BLaER1 (cell line): Measurements from ENCODE around the gene BLVRB.
A peak's percentile ranks its signal among the peaks of the same experiment; 100 is the strongest.
"Not testable (repeated sequence)": the region's sequence is repeated elsewhere in the genome, so short reads cannot be mapped to it uniquely, and the experiment has no call there.

Source experiments
- H3K27ac ChIP-seq: shearing (Covaris generic); formaldehyde crosslinking; 2 replicates; pipeline ENCODE4 v1.8.1; 2022
- H3K27me3 ChIP-seq: shearing (Covaris generic); formaldehyde crosslinking; 2 replicates; pipeline ENCODE4 v1.8.1; 2022
- H3K36me3 ChIP-seq: shearing (Covaris generic); formaldehyde crosslinking; 2 replicates; pipeline ENCODE4 v1.8.1; 2022
- H3K4me1 ChIP-seq: shearing (Covaris generic); formaldehyde crosslinking; 2 replicates; pipeline ENCODE4 v1.8.1; 2022
- H3K4me2 ChIP-seq: shearing (Covaris generic); formaldehyde crosslinking; 2 replicates; pipeline ENCODE4 v1.8.1; 2022
- H3K4me3 ChIP-seq: shearing (Covaris generic); formaldehyde crosslinking; 2 replicates; pipeline ENCODE4 v1.8.1; 2022
- H3K9ac ChIP-seq: shearing (Covaris generic); formaldehyde crosslinking; 2 replicates; pipeline ENCODE4 v1.8.1; 2022
- H3K9me3 ChIP-seq: shearing (Covaris generic); formaldehyde crosslinking; 2 replicates; pipeline ENCODE4 v1.8.1; 2022
- H4K20me1 ChIP-seq: shearing (Covaris generic); formaldehyde crosslinking; 2 replicates; pipeline ENCODE4 v1.8.1; 2022
- Cebpa-rat ChIP-seq: shearing (Covaris generic); IDR thresholded peaks from 2 replicates; pipeline ENCODE4 v1.8.1; 2022

BLVRB gene

GRCh38 chr19:40489882-40490230, 24.3 kb upstream of the BLVRB start:
- Histone ChIP-seq H3K4me1 (no peaks in the 10 kb centered on the region), H3K9ac (no peak overlapping the region), H3K27me3 (no peaks in the 10 kb centered on the region), H3K27ac (no peak overlapping the region), H3K4me3 (no peak overlapping the region), H4K20me1 (no peaks in the 10 kb centered on the region), H3K36me3 (no peaks in the 10 kb centered on the region), H3K9me3 (no peaks in the 10 kb centered on the region), H3K4me2 (no peak overlapping the region)
- no peak for TF ChIP-seq Cebpa-rat

DNA sequence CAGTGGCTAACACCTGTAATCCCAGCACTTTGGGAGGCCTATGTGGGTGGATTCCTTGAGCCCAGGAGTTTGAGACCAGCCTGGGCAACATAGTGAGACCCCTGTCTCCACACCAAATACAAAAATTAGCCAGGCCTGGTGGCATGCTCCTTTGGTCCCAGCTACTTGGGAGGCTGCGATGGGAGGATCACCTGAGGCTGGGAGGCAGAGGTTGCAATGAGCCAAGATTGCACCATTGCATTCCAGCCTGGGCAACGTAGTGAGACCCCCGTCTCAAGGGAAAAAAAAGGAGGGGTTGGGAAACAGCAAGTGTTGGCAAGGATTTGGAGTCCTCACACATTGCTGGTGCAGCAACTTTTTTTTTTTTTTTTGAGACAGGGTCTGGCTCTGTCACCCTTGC, 20.5 kb upstream of the BLVRB start:
- no peak overlapping the region for H3K27ac ChIP-seq
- H4K20me1 ChIP-seq, result no peaks in the 10 kb centered on the region
- H3K9me3 ChIP-seq, result no peaks in the 10 kb centered on the region
- H3K27me3 ChIP-seq, result no peaks in the 10 kb centered on the region
- no peak overlapping the region for H3K4me3 ChIP-seq
- no peaks in the 10 kb centered on the region for H3K36me3 ChIP-seq
- H3K4me2 ChIP-seq, result no peak overlapping the region
- no peak overlapping the region for H3K9ac ChIP-seq
- TF ChIP-seq Cebpa-rat, result no peak
- H3K4me1 ChIP-seq, result no peaks in the 10 kb centered on the region

GRCh38 chr19:40475878-40476644, 10.5 kb upstream of the BLVRB start:
- not testable (repeated sequence) for H3K27ac ChIP-seq, H3K9ac ChIP-seq, H3K4me1 ChIP-seq, H3K36me3 ChIP-seq, H3K9me3 ChIP-seq, H3K4me3 ChIP-seq, H3K4me2 ChIP-seq, H3K27me3 ChIP-seq, H4K20me1 ChIP-seq

DNA sequence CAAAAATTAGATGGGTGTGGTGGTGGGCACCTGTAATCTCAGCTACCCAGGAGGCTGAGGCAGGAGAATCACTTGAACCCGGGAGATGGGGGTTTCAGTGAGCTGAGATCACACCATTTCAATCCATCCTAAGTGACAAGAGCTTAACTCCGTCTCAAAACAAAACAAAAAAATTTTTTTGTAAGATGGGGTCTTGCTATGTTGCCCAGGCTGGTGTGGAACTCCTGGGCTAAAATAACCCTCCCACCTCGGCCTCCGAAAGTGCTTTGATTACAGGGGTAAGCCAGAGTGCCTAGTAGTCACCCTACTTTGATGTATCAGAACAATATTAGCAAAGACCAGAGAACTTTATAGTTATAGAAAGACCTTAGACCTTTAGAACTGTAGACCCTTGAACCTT, 9.2 kb upstream of the BLVRB start:
- H3K9me3 ChIP-seq, result no peaks in the 10 kb centered on the region
- no peak overlapping the region for H3K4me3 ChIP-seq
- H3K9ac ChIP-seq, result no peak overlapping the region
- H3K27me3 ChIP-seq, result no peaks in the 10 kb centered on the region
- no peak overlapping the region for H3K27ac ChIP-seq
- no peaks in the 10 kb centered on the region for H3K36me3 ChIP-seq
- no peaks in the 10 kb centered on the region for H3K4me1 ChIP-seq
- H4K20me1 ChIP-seq, result no peaks in the 10 kb centered on the region
- no peak for TF ChIP-seq Cebpa-rat
- no peak overlapping the region for H3K4me2 ChIP-seq

DNA sequence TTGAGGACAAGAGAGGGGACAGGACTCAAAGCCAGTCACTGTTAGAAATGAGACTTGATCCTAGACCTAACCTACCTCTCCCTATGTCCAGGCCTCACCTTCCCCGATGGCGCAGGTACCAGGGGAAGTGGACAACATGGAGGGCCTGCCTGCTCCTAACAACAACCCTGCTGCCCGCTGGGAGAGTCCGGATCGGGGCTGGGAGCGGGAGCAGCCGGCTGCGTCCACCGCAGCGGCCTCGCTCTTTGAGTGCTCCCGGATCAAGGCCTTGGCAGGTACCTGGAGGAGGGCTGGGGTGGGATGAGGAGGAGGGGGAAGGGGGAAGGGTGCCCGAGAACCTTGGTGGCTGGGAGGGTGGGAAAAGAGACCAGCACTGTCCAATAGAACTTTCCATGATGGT, 7.0 kb upstream of the BLVRB start:
- Histone ChIP-seq H3K9ac (no peak overlapping the region), H3K27ac (no peak overlapping the region), H3K4me1 (no peaks in the 10 kb centered on the region), H3K4me3 (no peak overlapping the region), H3K4me2 (no peak overlapping the region), H4K20me1 (no peaks in the 10 kb centered on the region), H3K9me3 (no peaks in the 10 kb centered on the region), H3K27me3 (no peaks in the 10 kb centered on the region), H3K36me3 (no peaks in the 10 kb centered on the region)
- no peak for TF ChIP-seq Cebpa-rat

- Histone ChIP-seq H3K9ac (no peak overlapping the region), H4K20me1 (no peaks in the 10 kb centered on the region), H3K4me1 (peaks cover 6% of the 10 kb centered on the region), H3K36me3 (no peaks in the 10 kb centered on the region), H3K9me3 (no peaks in the 10 kb centered on the region), H3K27ac (no peak overlapping the region), H3K4me3 (no peak overlapping the region), H3K27me3 (peaks cover 5% of the 10 kb centered on the region; the same call in 1 of the 2 replicates), H3K4me2 (no peak overlapping the region)
- no peak for TF ChIP-seq Cebpa-rat
These were observed 5.6 kb upstream of the BLVRB start for GRCh38 chr19:40471111-40471510.

- Histone ChIP-seq H3K36me3 (no peaks in the 10 kb centered on the region), H3K4me3 (no peak overlapping the region), H3K9me3 (no peaks in the 10 kb centered on the region), H3K4me1 (peaks cover 19% of the 10 kb centered on the region), H3K4me2 (no peak overlapping the region), H4K20me1 (no peaks in the 10 kb centered on the region), H3K9ac (no peak overlapping the region), H3K27me3 (peaks cover 5% of the 10 kb centered on the region; the same call in 1 of the 2 replicates), H3K27ac (no peak overlapping the region)
- no peak for TF ChIP-seq Cebpa-rat
These were observed 3.5 kb upstream of the BLVRB start for GRCh38 chr19:40469011-40469410.

GRCh38 chr19:40466985-40467734, 1.6 kb upstream of the BLVRB start, which contains the start of gene SPTBN4:
Gene SPTBN4 (plus strand): TSS chr19:40467001. CDS start chr19:40472622, 5,621 bp downstream.
- peak within 1 kb of the TSS; percentile 76 for H3K4me3 ChIP-seq
- H3K27me3 ChIP-seq, result peaks cover 5% of the 10 kb centered on the region; the same call in 1 of the 2 replicates
- peak within 1 kb of the TSS; percentile 93 for H3K4me2 ChIP-seq
- TF ChIP-seq Cebpa-rat, result no peak
- peaks cover 21% of the 10 kb centered on the region for H3K4me1 ChIP-seq
- peak within 1 kb of the TSS; percentile 22; the same call in 1 of the 2 replicates for H3K9ac ChIP-seq
- no peaks in the 10 kb centered on the region for H3K36me3 ChIP-seq
- no peak within 1 kb of the TSS for H3K27ac ChIP-seq
- H3K9me3 ChIP-seq, result no peaks in the 10 kb centered on the region
- H4K20me1 ChIP-seq, result no peaks in the 10 kb centered on the region

GRCh38 chr19:40466219-40466984, 857 bp upstream of the BLVRB start:
- no peaks in the 10 kb centered on the region for H3K9me3 ChIP-seq

More at GRCh38 chr19:40466219-40466984, 857 bp upstream of the BLVRB start:
- Histone ChIP-seq H3K4me3 (peak overlapping the region; percentile 76), H3K9ac (peak overlapping the region; percentile 22; the same call in 1 of the 2 replicates), H3K4me1 (peaks cover 28% of the 10 kb centered on the region), H3K27me3 (peaks cover 5% of the 10 kb centered on the region; the same call in 1 of the 2 replicates), H3K4me2 (peak overlapping the region; percentile 93), H3K27ac (no peak overlapping the region), H4K20me1 (no peaks in the 10 kb centered on the region), H3K36me3 (no peaks in the 10 kb centered on the region)
- TF ChIP-seq Cebpa-rat, result no peak
